Measurements from ENCODE around the gene PHAF1. TPM values are rescaled to one million over a fixed set of nuclear protein-coding genes. Genes with fewer than 3 reads are reported as not detected.

Gene PHAF1
- total and polyA plus RNA-seq, 2 of the 13 experiments (the other 11 are each of a cell fraction or from before 2014, with no cell fraction given), result 48.3 to 174 TPM

- no peak for TF ChIP-seq RERE (CRISPR knock-in tag; IDR thresholded peaks at IDR 0.05; ENCODE audit: low read depth)
- 0 out of 2 replicates have a peak, but pooled peaks have one; percentile 48 for TF ChIP-seq MED13 (CRISPR knock-in tag; IDR thresholded peaks at IDR 0.05)
- no peak for TF ChIP-seq KDM6A (CRISPR knock-in tag; IDR thresholded peaks at IDR 0.05; ENCODE audit: low read depth)
- peak; percentile 44; the same call in 1 of the 2 replicates for TF ChIP-seq ZNF580 (CRISPR knock-in tag; IDR thresholded peaks at IDR 0.05; ENCODE audit: borderline replicate concordance, low read depth)
- TF ChIP-seq ZNF337 (CRISPR knock-in tag; IDR thresholded peaks at IDR 0.05; ENCODE audit: borderline replicate concordance, low read depth), result 0 out of 2 replicates have a peak, but pooled peaks have one; percentile 66
- TF ChIP-seq MATR3 (CRISPR knock-in tag; IDR thresholded peaks at IDR 0.05), result no peak
- 0 out of 2 replicates have a peak, but pooled peaks have one; percentile 53 for TF ChIP-seq CAMTA2 (CRISPR knock-in tag; IDR thresholded peaks at IDR 0.05; ENCODE audit: borderline replicate concordance)
- no peak for TF ChIP-seq PREB (CRISPR knock-in tag; IDR thresholded peaks at IDR 0.05)
- 0 out of 2 replicates have a peak, but pooled peaks have one; percentile 29 for TF ChIP-seq HOXA9 (CRISPR knock-in tag; IDR thresholded peaks at IDR 0.05; ENCODE audit: borderline replicate concordance)
- TF ChIP-seq SAP130 (CRISPR knock-in tag; IDR thresholded peaks at IDR 0.05; ENCODE audit: low read depth), result peak; percentile 80
- 0 out of 2 replicates have a peak, but pooled peaks have one; percentile 74 for TF ChIP-seq ZNF468 (CRISPR knock-in tag; IDR thresholded peaks at IDR 0.05)
- TF ChIP-seq FOXA1 (IDR thresholded peaks at IDR 0.05), result no peak
- TF ChIP-seq FOXA1 (CRISPR knock-in tag; IDR thresholded peaks at IDR 0.05), result peak; percentile 34; the same call in 1 of the 2 replicates
- no peak for TF ChIP-seq ATAD3A (CRISPR knock-in tag; IDR thresholded peaks at IDR 0.05)
- TF ChIP-seq ADNP (CRISPR knock-in tag; IDR thresholded peaks at IDR 0.05), result no peak
- TF ChIP-seq KLF16 (CRISPR knock-in tag; IDR thresholded peaks at IDR 0.05), result 0 out of 4 replicates have a peak, but pooled peaks of 1 of the 2 experiments have one; percentile 40
- TF ChIP-seq DDIT3 (CRISPR knock-in tag; IDR thresholded peaks at IDR 0.05), result no peak
- TF ChIP-seq ZFP91 (CRISPR knock-in tag; IDR thresholded peaks at IDR 0.05; ENCODE audit: borderline replicate concordance), result peak; percentile 35; the same call in 1 of the 2 replicates
- TF ChIP-seq NONO (IDR thresholded peaks at IDR 0.05), result no peak
- peak; percentile 94 for TF ChIP-seq NONO (CRISPR knock-in tag; conservative IDR thresholded peaks at IDR 0.05)
Measured at GRCh38 chr16:67177743-67178699, 68.3 kb downstream of the PHAF1 start (continued).

All from HepG2 (cell line).